ENCODE measurements around the gene DNASE1L1.

The DNASE1L1 gene

DNA sequence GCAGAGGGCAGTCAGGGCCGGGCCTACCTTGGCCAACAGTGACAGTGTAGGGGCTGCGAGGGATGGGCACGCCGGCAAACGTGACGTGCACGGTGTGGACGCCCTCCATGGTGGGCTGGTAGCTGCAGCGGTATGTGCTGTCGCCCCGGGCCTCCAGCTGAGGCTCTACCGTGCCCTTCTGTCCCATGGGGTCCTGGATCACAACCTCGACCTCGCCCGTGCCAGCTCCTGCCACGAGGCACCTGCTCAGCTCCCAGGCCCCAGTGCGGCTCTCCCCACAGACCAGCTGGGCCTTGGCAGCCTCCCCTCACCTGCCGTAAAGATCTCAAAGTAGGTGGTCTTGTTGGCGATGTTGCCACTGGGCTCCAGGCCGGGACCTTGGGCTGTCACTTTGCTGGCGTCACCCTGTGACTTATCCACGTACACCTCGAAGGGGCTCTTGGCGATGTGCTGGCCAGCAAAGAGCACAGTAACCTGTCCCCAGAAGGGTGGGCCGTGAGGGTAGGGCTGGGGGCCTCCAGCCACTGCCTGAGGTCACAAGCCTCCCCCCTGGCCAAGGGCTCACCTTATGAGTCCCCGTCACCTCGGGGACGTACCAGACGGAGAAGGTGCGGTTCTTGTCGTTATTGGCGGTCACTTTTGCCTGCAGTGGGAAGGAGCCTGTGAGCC lies 42.9 kb downstream of the DNASE1L1 start:
- no peak for DNase-seq

DNA sequence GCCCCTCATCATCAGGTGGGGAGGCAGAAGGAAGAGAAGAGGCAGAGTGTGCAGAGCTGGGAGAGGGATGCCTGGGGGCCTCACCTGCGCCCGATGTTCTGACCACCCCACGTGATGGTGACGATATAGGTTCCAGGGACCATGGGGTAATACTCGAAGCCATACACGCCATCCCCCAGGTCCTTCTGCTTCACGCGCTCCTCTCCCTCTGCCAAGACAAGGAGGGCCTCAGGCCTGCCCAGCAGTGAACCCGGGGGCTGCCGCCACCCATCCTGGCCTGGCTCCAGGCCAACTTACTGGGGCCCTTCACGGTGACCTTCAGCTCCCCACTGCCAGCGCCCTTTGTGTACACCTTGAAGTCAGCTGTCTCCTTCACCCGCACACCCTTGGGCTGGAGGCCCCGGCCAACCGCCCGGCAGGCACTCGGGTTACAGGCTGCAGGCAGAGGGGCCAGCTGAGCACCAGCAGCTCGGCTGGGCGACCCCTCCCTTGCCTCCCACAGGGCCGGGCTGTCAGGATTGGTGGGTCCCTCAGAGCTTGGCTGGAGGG lies 43.9 kb downstream of the DNASE1L1 start:
- DNase-seq = no peak

- no peak for DNase-seq
Measured at GRCh38 chrX:154363706-154364439, 45.2 kb downstream of the DNASE1L1 start.

- DNase-seq = no peak
Measured at GRCh38 chrX:154362085-154362742, 46.8 kb downstream of the DNASE1L1 start.

DNA sequence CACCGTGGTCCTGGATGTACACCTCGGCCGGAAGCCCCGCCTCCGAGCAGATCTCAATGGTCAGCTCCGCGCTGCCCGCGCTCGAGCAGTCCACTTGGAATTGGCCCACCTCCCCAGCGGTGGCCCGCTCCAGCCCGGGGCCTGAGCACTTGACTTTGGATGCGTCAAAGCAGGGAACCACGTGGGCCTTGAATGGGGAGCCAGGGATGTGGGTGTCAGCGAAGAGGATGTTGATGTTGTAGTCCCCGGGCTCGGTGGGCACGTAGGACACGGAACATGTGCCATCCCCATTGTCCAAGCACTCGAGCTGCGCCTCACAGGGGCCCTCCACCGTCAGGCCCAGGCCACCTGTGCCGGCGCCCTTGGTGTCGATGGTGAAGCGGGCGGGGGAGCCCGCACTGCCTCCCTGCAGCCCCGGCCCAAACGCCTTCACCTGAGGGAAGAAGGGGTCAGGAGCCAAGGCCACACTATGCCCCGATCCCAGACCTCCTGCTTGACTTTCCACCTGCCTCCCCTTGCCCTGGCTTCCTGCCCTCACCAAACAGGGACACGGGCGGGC lies 48.8 kb downstream of the DNASE1L1 start:
- no peak for DNase-seq

DNA sequence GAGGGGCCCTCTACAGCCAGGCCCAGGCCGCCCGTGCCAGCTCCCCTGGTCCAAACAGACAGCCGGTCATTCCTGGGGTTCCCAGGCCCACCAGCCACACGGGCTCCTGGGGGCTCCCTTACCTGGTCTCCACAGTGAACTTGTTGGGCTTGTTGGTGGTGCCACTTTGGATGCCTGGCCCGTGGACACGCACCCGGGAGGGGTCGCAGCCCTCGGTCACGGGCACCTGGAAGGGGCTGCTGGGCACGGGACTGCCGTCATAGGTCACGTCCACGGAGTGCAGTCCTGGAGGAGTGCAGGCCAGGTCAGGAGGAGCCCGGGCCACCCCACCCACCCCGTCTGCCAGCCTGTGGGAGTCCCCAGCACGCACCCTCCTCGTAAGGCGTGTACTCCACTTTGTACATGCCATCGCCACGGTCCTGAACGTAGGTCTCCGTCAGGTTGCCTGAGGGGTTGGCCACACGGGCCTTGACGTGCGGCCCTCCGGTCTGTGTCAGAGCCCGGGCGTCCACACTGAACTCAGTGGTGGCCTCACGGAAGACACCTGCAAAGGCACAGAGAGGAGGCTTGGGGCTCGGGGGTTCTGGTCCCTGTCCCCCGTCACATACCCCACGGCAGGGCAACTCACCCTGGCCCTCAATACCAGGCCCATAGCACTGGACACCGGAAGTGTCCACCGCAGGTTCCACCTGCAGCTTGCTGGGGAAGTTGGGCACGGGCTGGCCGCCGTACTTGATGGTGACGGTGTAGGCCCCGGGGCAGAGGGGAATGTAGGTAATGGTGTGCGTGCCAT lies 49.5 kb downstream of the DNASE1L1 start:
- DNase-seq = no peak

GRCh38 chrX:154358829-154359228 lies 50.2 kb downstream of the DNASE1L1 start:
- no peak for DNase-seq

- no peak for DNase-seq
Measured at GRCh38 chrX:154358011-154358410, 51.0 kb downstream of the DNASE1L1 start.

DNA sequence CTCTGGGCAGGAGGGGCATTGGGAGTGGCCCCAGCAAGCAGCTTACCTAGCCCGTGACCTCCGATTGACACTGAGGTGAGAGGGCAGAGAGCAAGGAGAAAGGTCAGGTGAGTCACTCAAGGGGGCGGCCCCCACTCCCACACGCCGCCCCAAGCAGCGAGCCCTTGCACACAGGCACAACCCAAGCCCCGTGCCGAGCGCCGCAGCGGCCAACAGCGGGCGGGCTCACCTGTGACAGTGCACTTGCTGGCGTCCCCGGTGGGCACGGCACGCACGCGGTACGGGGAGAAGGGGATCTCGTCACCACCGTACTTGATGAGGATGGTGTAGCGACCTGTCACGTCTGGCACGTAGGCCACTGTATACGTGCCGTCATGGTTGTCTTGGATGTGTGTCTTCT lies 51.8 kb downstream of the DNASE1L1 start:
- DNase-seq = no peak

DNA sequence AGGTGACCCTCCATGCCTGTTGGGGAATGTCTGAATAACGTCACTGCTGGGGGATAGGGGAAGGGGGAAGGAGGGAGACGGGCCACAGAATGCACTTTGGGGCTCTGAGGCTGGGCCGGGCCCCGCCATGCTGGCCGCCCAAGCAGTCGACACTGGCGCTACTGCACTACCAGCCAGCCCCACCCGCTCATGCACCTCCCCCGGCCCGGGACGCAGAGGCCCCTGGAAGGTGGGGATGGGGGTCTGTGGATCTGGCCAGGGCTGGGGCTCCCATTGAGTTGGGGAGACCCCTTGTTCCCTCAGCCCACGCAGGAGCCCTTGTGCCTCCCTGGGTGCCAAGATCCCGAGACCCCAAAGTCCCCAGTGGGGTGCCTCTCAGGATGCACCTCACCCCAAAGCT lies 52.5 kb downstream of the DNASE1L1 start:
- DNase-seq = no peak

- DNase-seq = no peak
Measured at GRCh38 chrX:154355776-154356140, 53.3 kb downstream of the DNASE1L1 start.

GRCh38 chrX:154355094-154355775 lies 53.8 kb downstream of the DNASE1L1 start:
- DNase-seq = no peak

- no peak for DNase-seq
Measured at GRCh38 chrX:154354516-154354915, 54.5 kb downstream of the DNASE1L1 start.

DNA sequence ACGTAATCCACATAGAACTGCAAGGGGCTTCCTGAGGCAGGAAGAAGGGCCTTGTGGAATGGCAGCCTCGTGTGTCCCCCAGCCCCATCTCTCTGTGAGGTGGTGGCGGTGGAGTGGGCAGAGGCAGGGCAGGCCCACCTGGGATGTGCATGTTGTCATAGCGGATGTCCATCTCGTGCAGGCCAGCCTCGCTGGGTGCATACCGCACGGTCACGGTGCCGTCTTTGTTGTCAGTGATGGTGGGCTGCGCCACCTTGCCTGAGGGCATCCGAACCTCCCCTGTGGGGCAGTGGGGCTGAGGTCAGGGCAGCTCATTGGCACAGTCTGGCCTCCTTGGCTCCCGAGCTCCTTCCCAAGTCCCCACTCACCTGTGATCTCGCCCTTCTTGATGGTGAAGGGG lies 55.0 kb downstream of the DNASE1L1 start:
- no peak for DNase-seq

- no peak for DNase-seq
Measured at GRCh38 chrX:154353172-154353843, 55.7 kb downstream of the DNASE1L1 start.

DNA sequence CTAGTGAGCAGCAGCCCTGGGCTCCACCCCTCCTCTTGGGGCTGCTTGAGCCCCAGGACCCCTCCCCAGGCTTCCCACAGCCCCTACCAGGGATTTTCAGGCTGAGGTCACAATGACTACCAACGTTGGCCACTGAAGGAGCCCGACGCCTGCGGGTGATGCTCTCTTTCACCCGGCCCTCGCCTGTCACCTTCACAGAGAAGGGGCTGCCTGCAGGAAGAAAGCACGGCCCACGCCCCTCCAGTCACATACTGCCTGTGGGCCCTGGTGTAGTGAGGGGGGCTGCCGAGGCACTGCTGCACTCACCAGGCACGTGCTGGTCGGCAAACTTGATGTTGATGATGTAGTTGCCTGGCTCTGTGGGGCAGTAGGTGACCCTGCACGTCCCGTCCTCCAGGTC lies 56.6 kb downstream of the DNASE1L1 start:
- no peak for DNase-seq

GRCh38 chrX:154352012-154352401 lies 57.0 kb downstream of the DNASE1L1 start:
- no peak for DNase-seq
